Neutrophil (primary cell): Measurements from ENCODE around the gene FCHSD1.
A peak's percentile ranks its signal among the peaks of the same experiment; 100 is the strongest.

ENCODE experiments used
- H3K27ac ChIP-seq: fragments of 200-600 bp; sonication (generic); 2 replicates; pipeline ENCODE4 v1.5.1; 2016; ENCODE audit warnings: mild to moderate bottlenecking, moderate library complexity
- H3K27me3 ChIP-seq: fragments of 200-600 bp; sonication (generic); 2 replicates; pipeline ENCODE4 v1.6.0; 2016; ENCODE audit warnings: mild to moderate bottlenecking
- H3K36me3 ChIP-seq: fragments of 200-600 bp; sonication (generic); 2 replicates; pipeline ENCODE4 v1.5.1; 2017
- H3K4me1 ChIP-seq, 2 experiments: fragments of 200-600 bp in 1 of 2; sonication (generic) in 1 of 2; 1 replicate in 1 of 2; 2 replicates in 1 of 2; pipeline versions ENCODE4 v1.5.1 to v1.6.1; 2013 to 2016; ENCODE audit warnings: low read depth in 1 of 2, low read length in 1 of 2, mild to moderate bottlenecking in 1 of 2, moderate library complexity in 1 of 2; ENCODE audit not compliant: control insufficient read depth in 1 of 2, insufficient read depth in 1 of 2
- H3K4me3 ChIP-seq, 2 experiments: fragments of 200-600 bp in 1 of 2; sonication (generic) in 1 of 2; 1 replicate in 1 of 2; 2 replicates in 1 of 2; pipeline ENCODE4 v1.5.1; 2013 to 2016; ENCODE audit warnings: low read depth in 1 of 2, low read length in 1 of 2, mild to moderate bottlenecking in 1 of 2, moderate library complexity in 1 of 2
- H3K9me3 ChIP-seq: fragments of 200-600 bp; sonication (generic); 2 replicates; pipeline ENCODE4 v1.5.1; 2016
- TF ChIP-seq, protein P1 (sequence below): fragments of 200-600 bp; sonication (generic); IDR thresholded peaks from 2 replicates; pipeline ENCODE4 v1.5.1; 2016; ENCODE audit warnings: antibody characterized with exemption

FCHSD1 gene

DNA sequence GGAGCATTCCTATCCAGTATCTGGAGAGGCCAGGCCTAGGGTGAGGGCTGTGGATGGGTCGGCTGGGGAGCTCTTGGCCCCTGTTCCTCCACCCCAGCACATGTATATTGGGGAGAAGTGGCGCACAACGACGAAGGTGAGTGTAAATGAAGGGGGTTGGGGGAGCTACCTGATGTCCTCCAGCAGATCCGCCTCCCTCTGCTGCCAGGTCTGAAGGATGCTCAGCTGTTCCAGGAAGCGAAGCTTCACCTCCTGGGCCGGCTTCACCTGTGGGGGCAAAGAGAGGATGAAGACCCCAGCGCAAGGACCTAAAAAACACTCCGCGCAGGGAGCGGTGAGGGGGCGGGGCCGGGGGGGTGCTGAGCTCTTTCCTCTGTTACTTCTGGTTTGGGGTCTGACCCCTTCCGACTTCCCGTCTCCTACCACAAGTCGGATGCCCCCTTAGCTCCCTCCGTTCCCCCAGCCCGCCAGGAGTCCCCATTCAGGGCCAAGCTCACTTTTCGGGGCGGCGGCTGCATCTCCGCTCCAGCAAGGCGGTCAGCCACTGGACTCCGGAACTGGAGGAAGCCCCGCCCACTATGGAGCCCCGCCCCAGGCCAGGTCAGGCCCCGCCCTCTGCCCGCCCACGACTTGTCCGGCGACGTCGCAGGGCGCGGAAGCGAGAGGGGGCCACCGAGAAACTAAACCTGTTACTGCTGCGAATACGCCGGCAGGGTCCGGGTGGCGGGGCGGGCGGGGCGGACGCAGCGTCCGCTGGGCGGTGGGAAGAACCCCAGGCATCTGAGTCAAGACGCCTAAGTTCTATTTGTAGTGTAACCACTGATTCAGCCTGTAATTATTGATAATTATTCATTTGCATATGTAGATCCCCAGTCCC, at the start of gene FCHSD1:
Gene FCHSD1 (minus strand): TSS at position 568 of the 877 bp plus-strand sequence. CDS start 50 bp downstream, at position 518.
- Histone ChIP-seq H3K27ac (peak within 1 kb of the TSS; percentile 54), H3K36me3 (peaks cover 68% of the 10 kb centered on the region)
- TF ChIP-seq, protein P1, sequence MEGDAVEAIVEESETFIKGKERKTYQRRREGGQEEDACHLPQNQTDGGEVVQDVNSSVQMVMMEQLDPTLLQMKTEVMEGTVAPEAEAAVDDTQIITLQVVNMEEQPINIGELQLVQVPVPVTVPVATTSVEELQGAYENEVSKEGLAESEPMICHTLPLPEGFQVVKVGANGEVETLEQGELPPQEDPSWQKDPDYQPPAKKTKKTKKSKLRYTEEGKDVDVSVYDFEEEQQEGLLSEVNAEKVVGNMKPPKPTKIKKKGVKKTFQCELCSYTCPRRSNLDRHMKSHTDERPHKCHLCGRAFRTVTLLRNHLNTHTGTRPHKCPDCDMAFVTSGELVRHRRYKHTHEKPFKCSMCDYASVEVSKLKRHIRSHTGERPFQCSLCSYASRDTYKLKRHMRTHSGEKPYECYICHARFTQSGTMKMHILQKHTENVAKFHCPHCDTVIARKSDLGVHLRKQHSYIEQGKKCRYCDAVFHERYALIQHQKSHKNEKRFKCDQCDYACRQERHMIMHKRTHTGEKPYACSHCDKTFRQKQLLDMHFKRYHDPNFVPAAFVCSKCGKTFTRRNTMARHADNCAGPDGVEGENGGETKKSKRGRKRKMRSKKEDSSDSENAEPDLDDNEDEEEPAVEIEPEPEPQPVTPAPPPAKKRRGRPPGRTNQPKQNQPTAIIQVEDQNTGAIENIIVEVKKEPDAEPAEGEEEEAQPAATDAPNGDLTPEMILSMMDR: peak; percentile 40

DNA sequence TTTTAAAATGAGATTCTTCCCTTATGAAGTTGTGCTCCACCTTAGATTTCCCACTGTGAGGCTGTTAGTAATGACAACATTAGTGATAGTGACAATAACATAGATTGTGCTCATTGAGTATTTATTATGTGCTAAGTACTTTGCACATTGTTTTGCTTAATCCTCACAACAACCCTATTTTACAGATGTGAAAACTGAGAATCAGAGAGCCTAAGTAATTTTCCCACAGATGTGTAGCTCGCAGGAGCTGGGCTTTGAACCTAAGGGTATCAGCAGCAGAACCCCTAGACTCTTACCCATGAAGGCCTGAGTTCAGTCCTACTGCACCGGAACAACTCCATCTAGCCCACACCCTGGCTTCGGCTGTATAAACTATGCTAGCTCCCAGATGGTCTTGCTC, 46.4 kb upstream of the FCHSD1 start:
- TF ChIP-seq, protein P1: no peak
- Histone ChIP-seq H3K36me3 (no peaks in the 10 kb centered on the region), H3K27ac (no peak overlapping the region), H3K27me3 (peaks cover 78% of the 10 kb centered on the region), H3K4me1 (peaks cover 4 to 9% of the 10 kb centered on the region in 2 experiments), H3K9me3 (no peaks in the 10 kb centered on the region), H3K4me3 (no peak overlapping the region)

More for the DNA sequence above, at the start of gene FCHSD1:
- Histone ChIP-seq H3K9me3 (no peaks in the 10 kb centered on the region), H3K4me1 (peaks cover 14 to 26% of the 10 kb centered on the region in 2 experiments), H3K27me3 (no peaks in the 10 kb centered on the region), H3K4me3 (peak within 1 kb of the TSS; percentile 73 to 82)

DNA sequence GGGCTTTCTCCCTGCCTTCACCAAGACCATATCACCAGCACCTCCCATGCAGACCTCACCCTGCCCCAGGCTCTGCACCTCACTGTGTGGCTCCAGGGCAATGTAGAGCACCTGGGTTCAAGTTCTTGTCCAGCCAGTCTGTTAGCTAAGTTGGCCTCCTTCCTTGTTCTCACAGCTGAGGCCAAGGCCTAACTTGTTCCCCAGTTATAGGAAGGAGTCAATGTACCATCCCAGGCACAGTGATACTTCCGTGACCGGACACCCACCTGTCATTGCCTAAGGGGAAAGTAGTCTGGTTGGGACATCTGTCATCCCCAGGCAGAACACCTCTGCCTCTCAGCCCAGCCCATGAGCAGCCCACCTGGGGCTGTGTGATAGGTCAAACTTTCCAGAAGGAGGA, 45.2 kb upstream of the FCHSD1 start:
- Histone ChIP-seq H3K27me3 (peaks cover 67% of the 10 kb centered on the region), H3K4me1 (peaks cover 10 to 11% of the 10 kb centered on the region in 2 experiments), H3K4me3 (no peak overlapping the region), H3K36me3 (no peaks in the 10 kb centered on the region), H3K27ac (no peak overlapping the region), H3K9me3 (no peaks in the 10 kb centered on the region)
- TF ChIP-seq, protein P1: no peak

DNA sequence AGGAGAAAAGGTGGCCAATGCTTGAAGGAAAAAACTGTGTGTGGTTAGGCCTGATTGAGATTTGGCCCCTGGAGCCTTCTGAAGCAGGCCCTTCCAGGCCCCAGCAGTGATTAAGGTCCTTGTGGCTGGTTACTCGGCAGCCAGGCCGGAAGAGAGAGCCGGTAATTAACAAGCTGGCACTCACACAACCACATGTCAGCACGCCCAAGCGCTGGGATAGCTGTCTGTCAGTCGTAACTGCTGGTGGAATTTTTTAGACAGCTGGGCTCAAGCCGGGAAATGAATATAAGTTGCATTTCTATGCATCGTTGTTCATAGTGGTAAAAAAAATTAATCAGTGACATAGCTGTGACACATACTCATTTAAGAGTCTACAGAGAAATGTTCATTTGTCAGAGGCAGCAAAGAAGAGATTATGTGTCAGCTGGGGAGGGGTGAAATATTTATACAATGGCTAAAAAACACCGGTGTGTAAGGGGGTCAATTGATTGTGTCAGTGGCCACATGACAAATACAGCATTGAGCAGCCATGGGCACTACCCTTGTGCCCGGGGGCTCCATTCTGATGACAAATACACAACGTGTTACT, 44.5 kb upstream of the FCHSD1 start:
- H3K9me3 ChIP-seq: no peaks in the 10 kb centered on the region
- no peak overlapping the region for H3K27ac ChIP-seq
- peaks cover 60% of the 10 kb centered on the region for H3K27me3 ChIP-seq
- peaks cover 12 to 13% of the 10 kb centered on the region in 2 experiments for H3K4me1 ChIP-seq
- TF ChIP-seq, protein P1: no peak
- no peaks in the 10 kb centered on the region for H3K36me3 ChIP-seq
- no peak overlapping the region for H3K4me3 ChIP-seq

DNA sequence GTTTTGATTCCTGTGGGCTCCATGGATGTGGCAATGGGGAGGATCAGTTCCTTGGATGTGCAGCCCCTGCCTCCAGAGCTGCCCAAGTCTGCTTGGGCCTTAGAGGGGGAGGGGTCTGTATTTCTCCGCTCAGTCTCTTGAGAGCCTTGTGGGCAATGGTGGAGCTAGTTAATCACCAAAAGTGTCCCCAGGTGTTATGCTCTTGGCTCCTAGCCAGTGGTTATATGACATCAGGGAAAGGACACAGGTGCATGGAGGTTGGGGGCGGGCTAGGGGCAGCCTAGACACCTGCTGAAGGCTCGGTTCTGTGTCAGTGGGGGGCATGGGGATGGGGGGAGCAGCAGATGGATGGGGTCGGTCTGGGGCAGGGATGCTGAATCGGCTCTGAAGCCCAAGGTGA, 43.3 kb upstream of the FCHSD1 start:
- Histone ChIP-seq H3K36me3 (no peaks in the 10 kb centered on the region), H3K27me3 (peaks cover 47% of the 10 kb centered on the region), H3K4me1 (peaks cover 12 to 13% of the 10 kb centered on the region in 2 experiments), H3K27ac (no peak overlapping the region), H3K4me3 (no peak overlapping the region), H3K9me3 (no peaks in the 10 kb centered on the region)
- TF ChIP-seq, protein P1: no peak
